K562 (cell line): ENCODE measurements around the gene DALRD3. TPM values are rescaled to one million over a fixed set of nuclear protein-coding genes. Genes with fewer than 3 reads are reported as not detected.

Source experiments
- ATAC-seq: fragments of 200-7000 bp; cut with Tn5 transposase; 3 replicates; pipeline ENCODE4 v1.9.1; 2020; ENCODE audit warnings: moderate library complexity
- BruUV-seq: library from RNA; stranded (reverse); fragments of 400-500 nt; replicated peaks from 2 replicates; lab custom pipeline; 2021; lab: Mats Ljungman, UMichigan
- CTCF ChIA-PET: fragments of 300-600 bp; formaldehyde crosslinking; extraction: SDS; loops from one replicate; lab custom pipeline; 2021; ENCODE audit warnings: low intra/inter-chr PET ratio; lab: Yijun Ruan, JAX
- POLR2A ChIA-PET: fragments of 300-600, 350-650 bp; sonication (Branson Sonifier 250); formaldehyde crosslinking; extraction: SDS; loops from one replicate; lab custom pipeline; 2021; ENCODE audit warnings: antibody characterized with exemption, inconsistent platforms; lab: Yijun Ruan, JAX
- DNase-seq, 4 experiments: peaks; one replicate each; pipeline versions ENCODE4 v3.0.0 to v3.0.0-alpha.2; 2011 to 2018; ENCODE audit warnings: low spot score in 3 of 4, mixed read lengths in 3 of 4; ENCODE audit errors: extremely low read depth in 1 of 4
- FAIRE-seq: peaks from 2 replicates; lab custom pipeline; 2011; peaks lifted over from hg19 to GRCh38; lab: Jason Lieb, UNC
- H2AFZ ChIP-seq: 2 replicates; pipeline ENCODE4 v1.6.0; 2011; ENCODE audit warnings: low read depth, low read length, control low read depth, inconsistent platforms
- H3K27ac ChIP-seq: fragments of 200-600 bp; 3 replicates; pipeline ENCODE4 v1.8.0; 2011; ENCODE audit warnings: low read depth, mild to moderate bottlenecking, control low read depth, inconsistent platforms, low read length, moderate library complexity, mixed read lengths; ENCODE audit errors: extremely low read depth
- H3K27me3 ChIP-seq, 2 experiments: fragments of 300-600 bp in 1 of 2; 2 replicates in 1 of 2; 3 replicates in 1 of 2; pipeline versions ENCODE4 v1.6.0 to v1.8.0; 2011; ENCODE audit warnings: inconsistent platforms in 2 of 2, low read length in 2 of 2, mild to moderate bottlenecking in 1 of 2, mixed read lengths in 1 of 2, moderate library complexity in 1 of 2; ENCODE audit not compliant: control insufficient read depth in 2 of 2, insufficient read depth in 2 of 2
- H3K36me3 ChIP-seq: fragments of 300-600 bp; 3 replicates; pipeline ENCODE4 v1.8.0; 2011; ENCODE audit warnings: mild to moderate bottlenecking, low read length, inconsistent platforms; ENCODE audit not compliant: control insufficient read depth, insufficient read depth
- H3K4me1 ChIP-seq, 2 experiments: fragments of 200-600 bp in 1 of 2; replicated peaks in 1 of 2; 2 replicates in 1 of 2; 3 replicates in 1 of 2; pipeline versions ENCODE4 v1.5.1 to v1.8.0; 2011; ENCODE audit warnings: inconsistent platforms in 2 of 2, low read length in 2 of 2, mild to moderate bottlenecking in 1 of 2, mixed read lengths in 1 of 2, moderate library complexity in 1 of 2; ENCODE audit not compliant: control insufficient read depth in 2 of 2, insufficient read depth in 2 of 2
- H3K4me2 ChIP-seq: 2 replicates; pipeline ENCODE4 v1.6.1; 2011; ENCODE audit warnings: low read length, control low read depth, inconsistent platforms, mixed read lengths; ENCODE audit not compliant: insufficient read depth
- H3K4me3 ChIP-seq: fragments of 200-600 bp; sonication (generic), shearing (Covaris generic); 2 replicates; pipeline ENCODE4 v1.5.1; 2016; ENCODE audit warnings: control low read depth, inconsistent platforms
- H3K79me2 ChIP-seq: fragments of 200-600 bp; 3 replicates; pipeline ENCODE4 v1.8.0; 2011; ENCODE audit warnings: low read length, inconsistent platforms; ENCODE audit not compliant: control insufficient read depth, insufficient read depth
- H3K9ac ChIP-seq, 2 experiments: 2 replicates each; pipeline versions ENCODE4 v1.6.0 to v1.6.1; 2011; ENCODE audit warnings: low read depth in 2 of 2, low read length in 2 of 2, control low read depth in 1 of 2, inconsistent platforms in 1 of 2, mild to moderate bottlenecking in 1 of 2, mixed read lengths in 1 of 2; ENCODE audit not compliant: insufficient read depth in 1 of 2
- H3K9me1 ChIP-seq: one replicate; pipeline ENCODE4 v1.6.0; 2011; ENCODE audit warnings: inconsistent platforms, mild to moderate bottlenecking, low read length, moderate library complexity; ENCODE audit not compliant: control insufficient read depth, insufficient read depth
- H3K9me3 ChIP-seq: replicated peaks from 2 replicates; pipeline ENCODE4 v1.5.1; 2011; ENCODE audit warnings: low read depth, low read length, inconsistent platforms; ENCODE audit not compliant: control insufficient read depth, insufficient read depth
- H4K20me1 ChIP-seq: replicated peaks from 2 replicates; pipeline ENCODE4 v1.6.1; 2011; ENCODE audit warnings: low read length, inconsistent platforms, mixed read lengths; ENCODE audit not compliant: control insufficient read depth, insufficient read depth
- NFIC ChIP-seq: fragments of 450-650 bp; IDR thresholded peaks from 2 replicates; pipeline ENCODE4 v1.6.1; 2017; ENCODE audit warnings: mild to moderate bottlenecking, inconsistent platforms
- WGBS: fragments of 100-300 bp; shearing (Covaris generic); methylation state at CpG from one replicate; pipeline ENCODE4 v1.1.6; 2016; ENCODE audit warnings: low coverage, mixed read lengths; ENCODE audit not compliant: insufficient coverage; ENCODE audit errors: missing lambda C conversion rate; 5-methylcytosine and 5-hydroxymethylcytosine counted together
- in situ Hi-C: fragments of 300-500 bp; cut with MboI; formaldehyde crosslinking; loops from 4 replicates; pipeline ENCODE4 v1.15.0; 2018; ENCODE audit warnings: inconsistent platforms, mixed read lengths
- intact Hi-C: fragments of 100-400 bp; cut with micrococcal nuclease; formaldehyde crosslinking; loops from 2 replicates; pipeline ENCODE4 v1.14.2; 2022
- polyA plus RNA-seq, 8 experiments: library from polyadenylated mRNA; depleted of rRNA in 4 of 8; stranded (reverse) in 5 of 8; unstranded in 3 of 8; fragments of >200 nt; fragmentation: Nextera tagmentation in 2 of 8; fragmentation: Illumina TruSeq in 1 of 8; extraction: Ambion mirVana in 2 of 8; extraction: Trizol in 1 of 8; gene quantifications; 2 replicates each; pipeline versions ENCODE4 v1.2.1 to v1.2.3, GENCODE V29; 2011 to 2014; ENCODE audit warnings: inconsistent platforms in 1 of 8, missing spikeins in 1 of 8
- total RNA-seq, 7 experiments: library from RNA; depleted of rRNA in 6 of 7; stranded (reverse); fragments of >200 nt in 6 of 7; fragmentation: Illumina TruSeq in 2 of 7; extraction: Trizol in 2 of 7; gene quantifications; 2 replicates each; pipeline versions ENCODE4 v1.2.1 to v1.2.3, GENCODE V29; 2011 to 2021; ENCODE audit warnings: low replicate concordance in 1 of 7
- TF ChIP-seq, protein P1 (sequence below), 2 experiments: IDR thresholded peaks; 2 replicates each; pipeline ENCODE4 v1.6.1; 2011; ENCODE audit warnings: borderline replicate concordance in 1 of 2, control low read depth in 1 of 2, low read depth in 1 of 2, low read length in 1 of 2, mild to moderate bottlenecking in 1 of 2, mixed read lengths in 1 of 2, moderate library complexity in 1 of 2; ENCODE audit not compliant: insufficient read depth in 1 of 2, insufficient read length in 1 of 2, poor library complexity in 1 of 2, severe bottlenecking in 1 of 2; ENCODE audit errors: extremely low read depth in 1 of 2
- TF ChIP-seq, protein P2 (sequence below), 3 experiments: fragments of 200-800 bp in 1 of 3; sonication (Bioruptor generic) in 1 of 3; sonication (generic) in 1 of 3; formaldehyde crosslinking in 1 of 3; IDR thresholded peaks; 2 replicates each; pipeline versions ENCODE4 v1.6.1 to v1.8.0; 2016 to 2022; ENCODE audit warnings: mild to moderate bottlenecking in 2 of 3, missing compliant biosample characterization in 2 of 3, missing genetic modification characterization in 2 of 3, missing genetic modification reagents in 1 of 3

The DALRD3 gene
- total and polyA plus RNA-seq, 9 of the 15 experiments (the other 6 are each of a cell fraction or from before 2014, with no cell fraction given): 6.6 to 31.3 (median 14.4) TPM

DNA sequence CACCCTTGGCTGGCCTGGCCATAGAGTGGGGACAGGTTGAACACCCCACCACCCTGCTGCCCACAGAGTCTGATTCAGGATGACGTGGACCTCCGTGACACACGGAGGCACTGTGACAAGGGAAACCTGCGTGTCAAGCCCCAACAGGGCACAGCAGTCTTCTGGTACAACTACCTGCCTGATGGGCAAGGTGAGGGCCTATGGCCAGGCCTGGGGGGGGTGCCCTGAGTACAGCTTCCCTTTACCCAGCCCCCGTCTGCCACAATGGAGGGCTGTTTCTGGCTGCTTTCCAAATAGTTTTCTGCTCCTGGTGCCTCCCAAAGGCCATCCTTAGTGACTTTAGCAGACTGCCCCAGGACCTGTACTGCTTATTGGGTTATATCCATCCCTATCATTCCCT is 12.4 kb downstream of the DALRD3 start:
- FAIRE-seq: no peak
- Histone ChIP-seq H4K20me1 (peaks cover 8% of the 10 kb centered on the region), H3K9me3 (no peaks in the 10 kb centered on the region), H2AFZ (peak overlapping the region; percentile 99; the same call in 1 of the 2 replicates), H3K79me2 (peaks cover 33% of the 10 kb centered on the region), H3K9ac (peak overlapping the region; percentile 97 to 99), H3K36me3 (peaks cover 7% of the 10 kb centered on the region; the same call in 2 of the 3 replicates), H3K27ac (peak overlapping the region; percentile 99; the same call in 2 of the 3 replicates), H3K4me2 (peak overlapping the region; percentile 94), H3K27me3 (no peaks in the 10 kb centered on the region), H3K4me1 (peaks cover 19 to 43% of the 10 kb centered on the region in 2 experiments; a peak in 4 of 5 replicates), H3K4me3 (peak overlapping the region; percentile 80; the same call in 1 of the 2 replicates), H3K9me1 (no peaks in the 10 kb centered on the region)
- DNase-seq: no peak
- in situ Hi-C loops (no loop called here), intact Hi-C loops (loop anchor here (2.0 to 5.0 kb wide), 2 partner anchors 17 to 89 kb away; partner anchors contain the start of gene ARIH2)
- WGBS: 61% methylated on average over 3 of the region's 5 CpGs
- POLR2A ChIA-PET: no interaction called here
- TF ChIP-seq, protein P1, sequence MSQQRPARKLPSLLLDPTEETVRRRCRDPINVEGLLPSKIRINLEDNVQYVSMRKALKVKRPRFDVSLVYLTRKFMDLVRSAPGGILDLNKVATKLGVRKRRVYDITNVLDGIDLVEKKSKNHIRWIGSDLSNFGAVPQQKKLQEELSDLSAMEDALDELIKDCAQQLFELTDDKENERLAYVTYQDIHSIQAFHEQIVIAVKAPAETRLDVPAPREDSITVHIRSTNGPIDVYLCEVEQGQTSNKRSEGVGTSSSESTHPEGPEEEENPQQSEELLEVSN (IDR thresholded peaks at IDR 0.05; ENCODE audit: borderline replicate concordance in 1 of 2, extremely low read depth in 1 of 2, insufficient read depth in 1 of 2, insufficient read length in 1 of 2, low read depth in 1 of 2, low read length in 1 of 2, poor library complexity in 1 of 2, severe bottlenecking in 1 of 2): no peak
- TF ChIP-seq, protein P2, sequence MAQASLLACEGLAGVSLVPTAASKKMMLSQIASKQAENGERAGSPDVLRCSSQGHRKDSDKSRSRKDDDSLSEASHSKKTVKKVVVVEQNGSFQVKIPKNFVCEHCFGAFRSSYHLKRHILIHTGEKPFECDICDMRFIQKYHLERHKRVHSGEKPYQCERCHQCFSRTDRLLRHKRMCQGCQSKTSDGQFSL (CRISPR knock-in tag; IDR thresholded peaks at IDR 0.05): 0 out of 2 replicates have a peak, but pooled peaks have one; percentile 36
- TF ChIP-seq, protein P2 (tag; IDR thresholded peaks at IDR 0.05): no peak
- TF ChIP-seq NFIC: peak; percentile 64
- CTCF ChIA-PET: no interaction called here
- no peak for ATAC-seq
- BruUV-seq: no TSS peak
